Endodermal cell (in vitro differentiated cells): ENCODE measurements around the gene UCHL5. TPM values are rescaled to one million over a fixed set of nuclear protein-coding genes. Genes with fewer than 3 reads are reported as not detected.

Experiments
- DNase-seq: peaks from one replicate; pipeline ENCODE4 v3.0.0-alpha.2; 2017
- H3K27ac ChIP-seq: 2 replicates; pipeline ENCODE4 v1.5.1; 2013; ENCODE audit warnings: mild to moderate bottlenecking, low read depth, low read length, moderate library complexity
- H3K27me3 ChIP-seq: 2 replicates; pipeline ENCODE4 v1.6.1; 2013; ENCODE audit warnings: mild to moderate bottlenecking, low read length, moderate library complexity; ENCODE audit not compliant: insufficient read depth, control insufficient read depth, poor library complexity, severe bottlenecking
- H3K36me3 ChIP-seq: 2 replicates; pipeline ENCODE4 v1.7.0; 2013; ENCODE audit warnings: mild to moderate bottlenecking, low read length, moderate library complexity; ENCODE audit not compliant: control insufficient read depth, insufficient read depth
- H3K4me1 ChIP-seq: one replicate; pipeline ENCODE4 v1.7.0; 2013; ENCODE audit warnings: low read length; ENCODE audit not compliant: control insufficient read depth, insufficient read depth
- H3K4me3 ChIP-seq: 2 replicates; pipeline ENCODE4 v1.5.1; 2013; ENCODE audit warnings: mild to moderate bottlenecking, low read length, moderate library complexity
- H3K9ac ChIP-seq: 2 replicates; pipeline ENCODE4 v1.6.1; 2013; ENCODE audit warnings: mild to moderate bottlenecking, low read length, moderate library complexity; ENCODE audit not compliant: poor library complexity, severe bottlenecking; ENCODE audit errors: extremely low read depth
- H3K9me3 ChIP-seq: 2 replicates; pipeline ENCODE4 v1.6.1; 2013; ENCODE audit warnings: mild to moderate bottlenecking, low read length, moderate library complexity; ENCODE audit not compliant: control insufficient read depth
- H3K27ac Mint-ChIP-seq: 2 replicates; pipeline ENCODE4 v1.8.0; 2020; ENCODE audit warnings: mixed read lengths
- H3K27me3 Mint-ChIP-seq: 2 replicates; pipeline ENCODE4 v1.8.0; 2021; ENCODE audit warnings: mild to moderate bottlenecking, mixed read lengths; ENCODE audit not compliant: insufficient read depth
- H3K36me3 Mint-ChIP-seq: 2 replicates; pipeline ENCODE4 v1.8.0; 2020; ENCODE audit warnings: low read depth, mixed read lengths
- H3K4me1 Mint-ChIP-seq: 2 replicates; pipeline ENCODE4 v1.8.0; 2020; ENCODE audit warnings: mixed read lengths
- H3K4me3 Mint-ChIP-seq: 2 replicates; pipeline ENCODE4 v1.8.0; 2020; ENCODE audit warnings: mild to moderate bottlenecking, moderate library complexity, mixed read lengths
- H3K9me3 Mint-ChIP-seq: 2 replicates; pipeline ENCODE4 v1.8.0; 2020; ENCODE audit warnings: mild to moderate bottlenecking, mixed read lengths
- CTCF ChIP-seq: fragments of 200-600 bp; sonication (generic); conservative IDR thresholded peaks from 2 replicates; pipeline ENCODE4 v1.5.0; 2021; ENCODE audit warnings: antibody characterized with exemption, mild to moderate bottlenecking
- WGBS, 2 experiments: methylation state at CpG; one replicate each; pipeline versions ENCODE4 v1.1.5 to v1.1.7; 2013; ENCODE audit warnings: missing lambda C conversion rate in 2 of 2, mixed read lengths in 1 of 2; ENCODE audit not compliant: insufficient coverage in 1 of 2, insufficient read length in 1 of 2; 5-methylcytosine and 5-hydroxymethylcytosine counted together
- total RNA-seq, 2 donors: library from RNA; stranded (reverse); fragmentation: NEBNext Ultra II Directional in 1 of 2; extraction: Animal tissue kit (Norgen Biotek cat#: 25700) in 1 of 2; gene quantifications; 2 replicates in 1 of 2; 3 replicates in 1 of 2; pipeline ENCODE4 v1.2.1, GENCODE V29; 2021

UCHL5 gene
- total RNA-seq, 2 donors from 2014 or later: 33.0 to 40.6 TPM

GRCh38 chr1:193005785-193006184 is 53.4 kb downstream of the UCHL5 start:
- peaks cover 5% of the 10 kb centered on the region for H3K4me1 Mint-ChIP-seq
- Histone ChIP-seq H3K27me3 (no peaks in the 10 kb centered on the region), H3K9me3 (peaks cover 7% of the 10 kb centered on the region), H3K9ac (no peak overlapping the region), H3K27ac (no peak overlapping the region), H3K36me3 (no peaks in the 10 kb centered on the region), H3K4me1 (no peaks in the 10 kb centered on the region), H3K4me3 (no peak overlapping the region)
- no peak for TF ChIP-seq CTCF
- 86 to 100% methylated on average over 3 to 5 of the region's 5 CpGs for WGBS, 2 experiments
- DNase-seq: no peak
- H3K4me3 Mint-ChIP-seq: no peak overlapping the region
- peaks cover 10% of the 10 kb centered on the region for H3K36me3 Mint-ChIP-seq
- peaks cover 18% of the 10 kb centered on the region for H3K9me3 Mint-ChIP-seq
- H3K27me3 Mint-ChIP-seq: no peaks in the 10 kb centered on the region
- no peak overlapping the region for H3K27ac Mint-ChIP-seq

- no peak overlapping the region for H3K27ac Mint-ChIP-seq
- TF ChIP-seq CTCF: peak; percentile 62
- H3K9ac ChIP-seq: no peak overlapping the region
- H3K9me3 ChIP-seq: peaks cover 18% of the 10 kb centered on the region
- peak; percentile 58 for DNase-seq
- H3K36me3 Mint-ChIP-seq: peaks cover 46% of the 10 kb centered on the region
- peaks cover 30% of the 10 kb centered on the region for H3K9me3 Mint-ChIP-seq
- peaks cover 5% of the 10 kb centered on the region for H3K36me3 ChIP-seq
- H3K27me3 Mint-ChIP-seq: no peaks in the 10 kb centered on the region
- no peaks in the 10 kb centered on the region for H3K4me1 Mint-ChIP-seq
- H3K4me3 ChIP-seq: no peak overlapping the region
- no peak overlapping the region for H3K27ac ChIP-seq
- WGBS, 2 experiments: 98 to 100% methylated on average over 1 of the region's 1 CpG
- H3K4me1 ChIP-seq: no peaks in the 10 kb centered on the region
- H3K27me3 ChIP-seq: no peaks in the 10 kb centered on the region
- no peak overlapping the region for H3K4me3 Mint-ChIP-seq
These were observed 60.6 kb downstream of the UCHL5 start for GRCh38 chr1:192998536-192998935.

GRCh38 chr1:192994141-192994540 is 65.0 kb downstream of the UCHL5 start:
- Mint-ChIP-seq H3K27ac (no peak overlapping the region), H3K4me1 (peaks cover 4% of the 10 kb centered on the region), H3K9me3 (peaks cover 42% of the 10 kb centered on the region), H3K4me3 (no peak overlapping the region), H3K27me3 (no peaks in the 10 kb centered on the region), H3K36me3 (peaks cover 37% of the 10 kb centered on the region)
- no peak overlapping the region for H3K27ac ChIP-seq
- 96 to 98% methylated on average over 6 to 7 of the region's 7 CpGs for WGBS, 2 experiments
- H3K9me3 ChIP-seq: peaks cover 21% of the 10 kb centered on the region
- TF ChIP-seq CTCF: no peak
- no peaks in the 10 kb centered on the region for H3K4me1 ChIP-seq
- no peak overlapping the region for H3K9ac ChIP-seq
- H3K27me3 ChIP-seq: no peaks in the 10 kb centered on the region
- H3K4me3 ChIP-seq: no peak overlapping the region
- no peak for DNase-seq
- peaks cover 5% of the 10 kb centered on the region for H3K36me3 ChIP-seq
